AG20443 (cell line): ENCODE measurements around the gene TAF4B.
"Not testable (repeated sequence)": the region's sequence is repeated elsewhere in the genome, so short reads cannot be mapped to it uniquely, and the experiment has no call there.

Experiments
- DNase-seq: peaks from one replicate; pipeline ENCODE4 v3.0.0; 2012; ENCODE audit warnings: low spot score, mixed read lengths

Gene TAF4B, protein sequence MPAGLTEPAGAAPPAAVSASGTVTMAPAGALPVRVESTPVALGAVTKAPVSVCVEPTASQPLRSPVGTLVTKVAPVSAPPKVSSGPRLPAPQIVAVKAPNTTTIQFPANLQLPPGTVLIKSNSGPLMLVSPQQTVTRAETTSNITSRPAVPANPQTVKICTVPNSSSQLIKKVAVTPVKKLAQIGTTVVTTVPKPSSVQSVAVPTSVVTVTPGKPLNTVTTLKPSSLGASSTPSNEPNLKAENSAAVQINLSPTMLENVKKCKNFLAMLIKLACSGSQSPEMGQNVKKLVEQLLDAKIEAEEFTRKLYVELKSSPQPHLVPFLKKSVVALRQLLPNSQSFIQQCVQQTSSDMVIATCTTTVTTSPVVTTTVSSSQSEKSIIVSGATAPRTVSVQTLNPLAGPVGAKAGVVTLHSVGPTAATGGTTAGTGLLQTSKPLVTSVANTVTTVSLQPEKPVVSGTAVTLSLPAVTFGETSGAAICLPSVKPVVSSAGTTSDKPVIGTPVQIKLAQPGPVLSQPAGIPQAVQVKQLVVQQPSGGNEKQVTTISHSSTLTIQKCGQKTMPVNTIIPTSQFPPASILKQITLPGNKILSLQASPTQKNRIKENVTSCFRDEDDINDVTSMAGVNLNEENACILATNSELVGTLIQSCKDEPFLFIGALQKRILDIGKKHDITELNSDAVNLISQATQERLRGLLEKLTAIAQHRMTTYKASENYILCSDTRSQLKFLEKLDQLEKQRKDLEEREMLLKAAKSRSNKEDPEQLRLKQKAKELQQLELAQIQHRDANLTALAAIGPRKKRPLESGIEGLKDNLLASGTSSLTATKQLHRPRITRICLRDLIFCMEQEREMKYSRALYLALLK

GRCh38 chr18:26226229-26227050 is at the start of gene TAF4B:
TSS of gene TAF4B (plus strand) at chr18:26226445. CDS start at chr18:26226934, 489 bp downstream.
- DNase-seq, result peak; percentile 99

- no peak for DNase-seq
Observed at GRCh38 chr18:26181343-26181826, 44.9 kb upstream of the TAF4B start.

- DNase-seq, result no peak
Observed at GRCh38 chr18:26183395-26184112, 42.7 kb upstream of the TAF4B start.

DNA sequence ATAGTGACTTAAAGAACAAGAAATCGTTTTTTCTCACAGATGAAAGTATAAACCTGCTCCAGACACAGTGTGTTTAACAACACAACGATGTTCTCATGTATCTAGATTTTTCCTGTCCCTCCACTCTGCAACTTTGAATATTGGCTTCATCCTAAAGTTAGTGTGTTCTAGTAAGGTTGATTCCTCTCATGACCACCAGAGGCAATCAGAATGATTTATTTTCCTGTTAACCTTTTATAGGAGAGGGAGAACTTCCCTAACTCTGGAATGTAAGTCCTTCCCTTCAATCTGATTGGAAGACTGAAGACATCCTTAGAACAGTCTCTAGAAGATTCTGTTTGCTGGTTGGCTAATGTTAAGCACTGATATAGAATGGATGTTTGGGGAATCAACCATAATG is 41.0 kb upstream of the TAF4B start:
- DNase-seq, result no peak

- DNase-seq, result no peak
Observed at GRCh38 chr18:26190506-26190905, 35.7 kb upstream of the TAF4B start.

DNA sequence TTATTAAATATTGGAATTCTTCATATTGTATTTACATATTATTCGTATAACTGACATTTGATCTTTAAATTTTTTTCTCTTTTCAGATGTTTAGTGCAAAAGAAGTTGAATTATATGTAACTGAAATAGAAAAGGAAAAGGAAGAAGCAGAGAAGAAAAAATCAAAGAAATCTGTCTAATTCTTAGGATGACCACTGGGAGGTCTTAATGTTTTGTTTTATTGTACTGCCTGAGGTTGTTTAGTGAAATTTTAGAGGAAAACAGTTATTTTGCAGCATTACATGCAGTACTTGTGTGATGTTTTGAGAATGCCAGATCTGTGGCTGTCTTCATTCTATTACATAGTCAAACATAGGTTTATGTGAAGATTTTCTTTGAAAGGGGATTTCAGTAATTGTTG is 34.0 kb upstream of the TAF4B start:
- no peak for DNase-seq

DNA sequence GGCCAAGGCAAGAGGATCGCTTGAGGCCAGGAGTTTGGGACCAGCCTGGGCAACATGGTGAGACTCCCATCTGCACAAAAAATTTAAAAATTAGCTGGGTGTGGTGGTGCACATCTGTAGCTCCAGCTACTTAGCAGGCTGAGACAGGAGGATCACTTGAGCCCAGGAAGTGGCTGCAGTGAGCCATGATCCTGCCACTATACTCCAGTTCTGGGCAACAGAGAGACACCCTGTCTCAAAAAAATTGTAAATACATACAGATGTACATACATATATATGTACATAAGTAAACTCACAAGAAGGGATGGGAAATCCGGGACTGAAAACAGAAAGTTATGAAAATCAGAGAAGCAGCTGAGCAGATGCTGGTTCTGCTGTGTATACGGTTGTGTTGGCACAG is 29.6 kb upstream of the TAF4B start:
- no peak for DNase-seq

DNA sequence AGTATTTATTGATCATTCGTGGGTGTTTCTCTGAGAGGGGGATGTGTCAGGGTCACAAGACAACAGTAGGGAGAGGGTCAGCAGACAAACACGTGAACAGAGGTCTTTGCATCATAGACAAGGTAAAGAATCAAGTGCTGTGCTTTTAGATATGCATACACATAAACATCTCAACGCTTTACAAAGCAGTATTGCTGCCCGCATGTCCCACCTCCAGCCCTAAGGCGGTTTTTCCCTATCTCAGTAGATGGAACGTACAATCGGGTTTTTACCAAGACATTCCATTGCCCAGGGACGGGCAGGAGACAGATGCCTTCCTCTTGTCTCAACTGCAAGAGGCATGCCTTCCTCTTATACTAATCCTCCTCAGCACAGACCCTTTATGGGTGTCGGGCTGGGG is 24.2 kb upstream of the TAF4B start:
- DNase-seq, result not testable (repeated sequence)

DNA sequence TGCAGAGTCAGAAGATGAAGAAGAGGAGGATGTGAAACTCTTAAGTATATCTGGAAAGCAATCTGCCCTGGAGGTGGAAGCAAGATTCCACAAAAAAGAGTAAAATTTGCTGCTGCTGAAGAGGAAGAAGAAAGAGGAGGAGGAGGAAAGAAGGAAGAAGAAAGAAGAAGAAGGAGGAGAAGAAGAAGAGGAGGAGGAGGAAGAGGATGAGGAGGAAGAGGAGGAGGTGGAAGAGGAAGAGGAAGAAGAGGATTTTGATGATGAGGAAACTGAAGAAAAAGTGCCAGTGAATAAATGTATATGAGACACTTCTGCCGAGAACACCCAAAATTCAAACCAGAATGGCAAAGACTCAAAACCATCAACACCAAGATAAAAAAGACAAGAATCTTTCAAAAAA is 20.9 kb upstream of the TAF4B start:
- DNase-seq, result no peak

DNA sequence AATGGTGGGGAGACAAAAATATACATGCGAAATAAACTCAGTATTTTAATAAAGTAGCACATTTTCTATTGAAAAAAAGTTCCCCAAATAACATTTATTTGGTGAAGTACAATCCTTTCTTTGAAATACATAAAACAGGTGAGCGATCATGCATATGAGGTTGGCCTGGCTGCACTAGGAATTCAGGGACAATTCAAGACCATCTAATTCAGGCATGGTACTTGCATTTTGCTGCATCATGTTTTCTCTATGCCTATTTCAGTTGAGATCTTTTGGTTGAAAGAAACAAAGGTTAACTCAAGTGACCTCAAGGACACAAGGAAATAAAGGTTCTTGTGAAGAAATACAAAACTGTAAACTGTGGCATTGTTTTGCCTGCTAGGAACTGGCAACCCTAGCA is 19.8 kb upstream of the TAF4B start:
- DNase-seq, result no peak

DNA sequence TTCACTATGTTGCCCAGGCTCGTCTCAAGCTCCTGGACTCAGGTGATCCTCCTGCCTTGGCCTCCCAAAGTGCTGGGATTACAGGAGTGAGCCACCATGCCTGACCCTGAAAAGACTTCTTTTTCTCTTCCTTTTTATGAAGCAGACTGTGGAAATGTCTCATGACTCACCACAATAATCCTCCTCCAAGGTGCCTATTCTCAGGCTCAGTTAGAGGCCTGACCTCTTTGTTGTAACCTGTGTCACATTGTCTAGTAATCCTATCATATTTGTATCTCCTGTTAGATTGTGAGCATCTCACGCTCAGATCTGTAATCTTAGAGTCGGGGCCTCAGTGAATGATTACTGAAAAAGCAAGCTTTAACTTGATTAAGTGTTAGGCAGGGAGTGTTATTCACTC is 18.3 kb upstream of the TAF4B start:
- DNase-seq, result no peak

GRCh38 chr18:26208977-26209376 is 17.3 kb upstream of the TAF4B start:
- DNase-seq, result no peak

DNA sequence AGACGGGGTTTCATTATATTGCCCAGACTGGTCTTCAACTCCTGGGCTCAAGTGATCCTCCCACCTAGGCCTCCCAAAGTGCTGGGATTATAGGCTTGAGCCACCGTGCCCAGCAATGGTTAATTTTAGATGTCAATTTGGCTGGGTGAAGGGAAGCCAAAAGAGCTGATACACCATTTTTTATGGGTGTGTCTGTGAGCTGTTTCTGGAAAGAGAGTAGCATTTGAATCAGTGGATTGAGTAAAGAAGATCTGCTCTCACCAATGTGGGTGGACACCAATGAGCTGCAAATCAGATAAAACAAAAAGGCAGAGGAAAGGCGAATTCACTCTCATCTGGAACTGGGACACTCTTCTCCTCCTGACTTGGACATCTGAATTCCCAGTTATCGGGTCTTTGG is 16.1 kb upstream of the TAF4B start:
- DNase-seq, result no peak

DNA sequence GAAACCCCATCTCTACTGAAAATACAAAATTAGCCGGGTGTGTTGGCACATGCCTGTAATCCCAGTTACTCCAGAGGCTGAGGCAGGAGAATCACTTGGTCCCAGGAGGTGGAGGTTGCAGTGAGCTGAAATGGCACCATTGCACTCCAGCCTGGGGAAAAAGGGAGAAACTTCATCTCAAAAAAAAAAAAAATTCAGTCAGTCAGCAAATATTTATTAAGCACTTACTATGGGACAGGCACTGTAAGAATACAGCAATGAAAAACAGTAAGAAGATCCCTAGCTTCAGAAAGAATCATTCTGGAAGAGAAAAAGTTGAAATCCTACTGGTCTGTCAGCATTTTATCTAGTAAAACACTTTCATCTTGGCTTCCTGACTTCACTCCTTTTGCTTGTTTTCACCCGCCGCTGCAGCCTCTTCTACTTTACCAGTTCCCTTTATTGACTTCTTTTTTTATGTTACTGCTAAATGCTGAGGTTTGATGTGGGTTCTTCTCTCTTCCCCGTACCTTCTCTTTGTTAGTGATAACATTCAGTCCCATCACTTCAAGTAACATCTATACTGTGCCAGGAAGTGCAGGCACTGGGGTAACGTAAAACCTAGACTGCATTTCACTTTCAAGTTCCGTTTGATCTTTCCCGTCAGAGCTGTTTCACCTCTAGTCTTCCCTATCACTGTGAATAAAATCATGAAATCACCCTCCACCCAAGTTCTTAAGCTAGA is 10.8 kb upstream of the TAF4B start:
- no peak for DNase-seq

DNA sequence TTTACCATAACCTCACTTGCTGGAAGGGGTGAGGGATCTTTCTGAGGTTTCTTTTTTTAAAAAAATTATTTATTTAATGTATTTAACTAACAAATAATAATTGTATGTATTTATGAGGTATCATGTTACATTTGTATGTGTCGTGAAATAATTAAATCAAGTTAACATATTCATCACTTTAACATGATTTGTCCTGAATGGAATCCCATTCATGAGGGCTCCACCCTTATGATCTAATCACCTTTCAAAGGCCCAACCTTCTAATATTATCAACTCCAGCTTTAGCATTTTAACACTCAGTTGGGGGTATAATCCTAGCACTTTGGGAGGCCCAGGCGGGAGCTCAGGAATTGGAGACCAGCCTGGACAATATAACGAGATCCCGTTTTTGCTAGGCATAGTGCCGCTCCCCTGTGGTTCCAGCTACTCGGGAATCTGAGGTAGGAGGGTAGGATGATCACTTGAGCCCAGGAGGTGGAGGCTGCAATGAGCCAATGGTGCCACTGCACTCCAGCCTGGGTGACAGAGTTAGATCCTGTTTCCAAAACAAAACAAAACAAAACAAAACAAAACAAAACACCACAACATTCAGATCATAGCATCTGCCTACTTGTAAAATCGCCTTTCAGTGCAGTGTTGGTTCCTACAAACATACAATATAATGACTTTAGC is 1.1 kb upstream of the TAF4B start:
- no peak for DNase-seq

GRCh38 chr18:26225915-26226228 is 373 bp upstream of the TAF4B start:
- no peak for DNase-seq

GRCh38 chr18:26227051-26227670 is 916 bp downstream of the TAF4B start:
- DNase-seq, result no peak

GRCh38 chr18:26228562-26229260 is 2.5 kb downstream of the TAF4B start:
- DNase-seq, result no peak

GRCh38 chr18:26230497-26230896 is 4.3 kb downstream of the TAF4B start:
- DNase-seq, result no peak
